Epithelial cell of umbilical artery (primary cell): ENCODE measurements around the gene IFT80. TPM values are rescaled to one million over a fixed set of nuclear protein-coding genes. Genes with fewer than 3 reads are reported as not detected.

Experiments
- total RNA-seq: library from RNA; depleted of rRNA; stranded (reverse); fragments of >200 nt; gene quantifications from 2 replicates; pipeline ENCODE4 v1.2.3, GENCODE V29; 2014

Gene IFT80
- total RNA-seq, result 30.2 and 47.0 TPM in 2 replicates

DNA sequence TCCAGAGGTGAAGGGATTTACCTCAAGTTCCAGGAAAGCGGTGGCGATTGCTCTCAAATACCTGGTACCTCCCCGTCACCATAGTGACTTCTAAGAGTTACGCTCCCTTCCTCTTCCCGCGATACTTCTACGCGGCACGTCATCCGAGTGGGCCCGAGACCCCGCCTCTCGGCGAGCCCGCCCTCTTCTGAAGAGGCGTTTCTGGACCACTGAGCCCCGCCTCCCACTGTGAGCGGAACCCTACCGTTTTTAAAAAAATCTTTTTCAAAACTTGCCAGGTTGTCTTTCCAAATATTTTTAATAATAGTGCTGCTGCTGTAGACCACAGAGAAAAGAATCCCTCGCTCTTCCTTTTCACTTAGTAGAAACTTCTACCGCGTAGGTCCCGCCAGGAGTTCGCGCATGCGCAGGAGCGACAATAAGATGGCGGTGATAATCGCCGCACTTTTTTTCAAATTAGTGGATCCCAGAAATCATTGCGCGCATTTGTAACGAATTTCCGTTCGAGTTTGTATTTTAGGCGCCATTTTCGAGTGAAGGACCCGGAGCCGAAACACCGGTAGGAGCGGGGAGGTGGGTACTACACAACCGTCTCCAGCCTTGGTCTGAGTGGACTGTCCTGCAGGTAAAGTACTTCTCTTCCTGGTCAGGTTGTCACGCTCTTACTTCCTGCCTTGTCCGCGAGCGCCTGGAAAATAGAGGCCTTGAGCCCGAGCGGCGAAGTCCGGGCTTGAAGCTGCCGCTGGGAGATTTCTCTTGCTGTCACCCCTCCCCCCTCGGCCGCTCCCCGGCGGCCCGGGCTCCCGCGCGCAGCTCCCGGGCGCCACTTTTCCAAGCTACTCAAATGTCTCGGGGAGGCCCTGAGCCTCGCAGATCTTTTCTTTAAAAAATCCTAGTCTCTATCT, at the start of gene IFT80, which contains the start of gene SMC4:
Gene IFT80 (minus strand): TSS at position 101 of the 905 bp plus-strand sequence. CDS start 14,625 bp downstream, outside the sequence.
Gene SMC4 (plus strand): TSS at position 526 of the 905 bp plus-strand sequence. CDS start 1,177 bp downstream, outside the sequence.

DNA sequence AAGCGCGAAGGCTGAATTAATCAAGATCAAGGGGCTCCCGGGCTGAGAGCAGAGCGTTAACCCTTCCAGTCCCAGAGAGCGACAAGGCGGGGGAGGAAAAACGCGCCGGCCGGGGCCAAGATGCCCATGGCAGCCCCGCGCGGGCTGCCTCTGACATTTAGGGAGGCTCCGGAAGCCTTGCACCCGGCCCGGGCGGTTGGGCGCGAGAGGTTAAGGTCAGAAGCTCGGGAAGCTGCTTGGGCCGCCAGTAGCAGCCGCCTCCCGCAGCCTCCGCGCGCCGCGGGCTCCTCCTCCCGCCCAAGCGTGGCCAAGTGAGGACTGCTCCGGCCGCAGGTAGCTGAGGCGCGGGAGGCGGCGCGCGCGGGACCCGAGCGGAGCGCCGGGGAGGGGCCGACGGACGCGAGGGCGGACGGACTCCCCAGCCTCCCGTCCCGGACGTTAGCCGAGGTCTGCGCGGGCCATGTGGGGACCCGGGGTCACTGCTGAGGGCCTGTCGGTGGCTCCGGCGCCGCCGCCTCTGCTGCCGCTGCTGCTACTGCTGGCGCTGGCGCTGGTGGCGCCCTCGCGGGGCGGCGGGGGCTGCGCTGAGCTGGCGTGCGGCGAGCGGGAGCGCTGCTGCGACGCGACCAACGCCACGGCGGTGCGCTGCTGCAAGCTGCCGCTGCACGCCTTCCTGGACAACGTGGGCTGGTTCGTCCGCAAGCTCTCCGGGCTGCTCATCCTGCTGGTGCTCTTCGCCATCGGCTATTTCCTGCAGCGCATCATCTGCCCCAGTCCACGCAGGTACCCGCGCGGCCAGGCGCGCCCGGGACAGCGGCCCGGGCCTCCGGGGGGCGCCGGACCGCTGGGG, 173.6 kb downstream of the IFT80 start, which contains the start of gene C3orf80:
Gene C3orf80 (plus strand): TSS at position 247 of the 850 bp plus-strand sequence. CDS start 214 bp downstream, at position 461.

Other genes with a start within 250 kb of the IFT80 start
- under 0.01 TPM in 1 of 2 replicates, not detected in the other for gene C3orf80, start 173.8 kb downstream of the IFT80 start, total RNA-seq
- 70.8 and 93.2 TPM in 2 replicates for gene SMC4, start 425 bp upstream of the IFT80 start, total RNA-seq
- 30.9 and 46.4 TPM in 2 replicates for gene TRIM59, start 50.6 kb upstream of the IFT80 start, total RNA-seq
- 32.2 and 32.8 TPM in 2 replicates for gene KPNA4, start 166.3 kb upstream of the IFT80 start, total RNA-seq